Measurements from ENCODE around the gene TNNC1. TPM values are rescaled to one million over a fixed set of nuclear protein-coding genes. Genes with fewer than 3 reads are reported as not detected.

Gene TNNC1
- polyA plus RNA-seq, 3 donors: not detected

- no peaks in the 10 kb centered on the region for H3K9me3 Mint-ChIP-seq
- Histone ChIP-seq H3K27ac (ENCODE audit: low read depth in 1 of 2, low read length in 2 of 2) (peak overlapping the region; percentile 5 to 26), H3K4me2 (replicated peaks; ENCODE audit: extremely low read depth, low read length, poor library complexity, severe bottlenecking) (no peak overlapping the region), H3K79me2 (ENCODE audit: insufficient read depth, low read length) (peaks cover 24% of the 10 kb centered on the region), H3K4me3 (replicated peaks in 1 of 3; ENCODE audit: low read depth in 2 of 3, low read length in 3 of 3) (no peak overlapping the region), H3K27me3 (ENCODE audit: control insufficient read depth in 2 of 2, insufficient read depth in 2 of 2, low read length in 2 of 2) (no peaks in the 10 kb centered on the region), H4K20me1 (ENCODE audit: insufficient read depth, low read length) (peaks cover 6% of the 10 kb centered on the region), H3K9me3 (replicated peaks in 1 of 2; ENCODE audit: control insufficient read depth in 1 of 2, insufficient read depth in 1 of 2, low read length in 2 of 2) (no peaks in the 10 kb centered on the region), H3K36me3 (replicated peaks in 1 of 2; ENCODE audit: control insufficient read depth in 1 of 2, insufficient read depth in 2 of 2, low read length in 2 of 2) (peaks cover 19 to 64% of the 10 kb centered on the region in 2 donors), H3K9ac (ENCODE audit: insufficient read depth, low read length, poor library complexity, severe bottlenecking) (no peak overlapping the region), H2AFZ (ENCODE audit: insufficient read depth, low read depth, low read length, poor library complexity, severe bottlenecking) (no peak overlapping the region), H3K4me1 (ENCODE audit: control insufficient read depth in 1 of 2, insufficient read depth in 2 of 2, low read length in 2 of 2) (peaks cover 60 to 63% of the 10 kb centered on the region in 2 donors)
- peak overlapping the region in 1 of 2 donors; percentile 39 for H3K4me3 Mint-ChIP-seq
- no peak for DNase-seq
- H3K27me3 Mint-ChIP-seq (ENCODE audit: low read depth in 3 of 3): peaks cover 0 to 2% (median 0%) of the 10 kb centered on the region in 3 donors
- intact Hi-C loops (cut with micrococcal nuclease): loop anchor here (1.0 to 5.0 kb wide), 2 partner anchors 60 to 65 kb away; partner anchors contain the start of gene NT5DC2 (in 1 of the 2)
- H3K4me1 Mint-ChIP-seq: peaks cover 63% of the 10 kb centered on the region
- H3K36me3 Mint-ChIP-seq: peaks cover 33 to 74% of the 10 kb centered on the region in 2 donors
- whole genome bisulfite sequencing (ENCODE audit: insufficient coverage): 68% methylated on average over 12 of the region's 14 CpGs
- H3K27ac Mint-ChIP-seq: peak overlapping the region in 6 of 7 donors; percentile 15 to 77 (median 70)
- TF ChIP-seq CTCF (IDR thresholded peaks at IDR 0.05): peak; percentile 11
Observed at GRCh38 chr3:52472239-52473000, 18.6 kb upstream of the TNNC1 start.

GRCh38 chr3:52471371-52472238 lies 17.8 kb upstream of the TNNC1 start:
- Histone ChIP-seq H3K79me2 (ENCODE audit: insufficient read depth, low read length) (peaks cover 27% of the 10 kb centered on the region), H3K4me2 (replicated peaks; ENCODE audit: extremely low read depth, low read length, poor library complexity, severe bottlenecking) (no peak overlapping the region), H3K27me3 (ENCODE audit: control insufficient read depth in 2 of 2, insufficient read depth in 2 of 2, low read length in 2 of 2) (no peaks in the 10 kb centered on the region), H4K20me1 (ENCODE audit: insufficient read depth, low read length) (peaks cover 7% of the 10 kb centered on the region), H3K4me1 (ENCODE audit: control insufficient read depth in 1 of 2, insufficient read depth in 2 of 2, low read length in 2 of 2) (peaks cover 52 to 55% of the 10 kb centered on the region in 2 donors), H3K4me3 (replicated peaks in 1 of 3; ENCODE audit: low read depth in 2 of 3, low read length in 3 of 3) (no peak overlapping the region), H2AFZ (ENCODE audit: insufficient read depth, low read depth, low read length, poor library complexity, severe bottlenecking) (no peak overlapping the region), H3K9ac (ENCODE audit: insufficient read depth, low read length, poor library complexity, severe bottlenecking) (no peak overlapping the region), H3K9me3 (replicated peaks in 1 of 2; ENCODE audit: control insufficient read depth in 1 of 2, insufficient read depth in 1 of 2, low read length in 2 of 2) (no peaks in the 10 kb centered on the region), H3K36me3 (replicated peaks in 1 of 2; ENCODE audit: control insufficient read depth in 1 of 2, insufficient read depth in 2 of 2, low read length in 2 of 2) (peaks cover 14 to 63% of the 10 kb centered on the region in 2 donors), H3K27ac (ENCODE audit: low read depth in 1 of 2, low read length in 2 of 2) (no peak overlapping the region)
- peak; percentile 57 to 74 (median 67) for DNase-seq
- TF ChIP-seq CTCF (IDR thresholded peaks at IDR 0.05): peak; percentile 84
- WGBS (ENCODE audit: insufficient coverage): 63% methylated on average over 26 of the region's 26 CpGs
- Mint-ChIP-seq H3K36me3 (peaks cover 30 to 75% of the 10 kb centered on the region in 2 donors), H3K4me3 (peak overlapping the region in 1 of 2 donors; percentile 39), H3K27me3 (ENCODE audit: low read depth in 3 of 3) (peaks cover 0 to 2% (median 0%) of the 10 kb centered on the region in 3 donors), H3K9me3 (no peaks in the 10 kb centered on the region), H3K4me1 (peaks cover 56% of the 10 kb centered on the region), H3K27ac (peak overlapping the region in 4 of 7 donors; percentile 59 to 76 (median 66))
- intact Hi-C loops (cut with micrococcal nuclease): loop anchor here (1.0 to 5.0 kb wide), 2 partner anchors 61 to 66 kb away; partner anchors contain the start of gene NT5DC2 (in 1 of the 2)
